ENCODE measurements around the gene MYO5A. TPM values are rescaled to one million over a fixed set of nuclear protein-coding genes. Genes with fewer than 3 reads are reported as not detected.

Gene MYO5A
- total RNA-seq, 1 donor from 2014 or later: 55.0 TPM

GRCh38 chr15:52337198-52337853 is 191.4 kb downstream of the MYO5A start:
- Histone ChIP-seq H3K4me1 (no peaks in the 10 kb centered on the region), H3K36me3 (peaks cover 0 to 16% of the 10 kb centered on the region in 2 donors), H3K9me3 (no peaks in the 10 kb centered on the region), H3K27ac (no peak overlapping the region), H3K27me3 (no peaks in the 10 kb centered on the region), H3K4me3 (no peak overlapping the region)
- intact Hi-C loops (cut with DNase I): loop anchor here (5.0 kb wide), 1 partner anchor 80 kb away; no protein-coding TSS in a partner anchor
- TF ChIP-seq, protein P1, sequence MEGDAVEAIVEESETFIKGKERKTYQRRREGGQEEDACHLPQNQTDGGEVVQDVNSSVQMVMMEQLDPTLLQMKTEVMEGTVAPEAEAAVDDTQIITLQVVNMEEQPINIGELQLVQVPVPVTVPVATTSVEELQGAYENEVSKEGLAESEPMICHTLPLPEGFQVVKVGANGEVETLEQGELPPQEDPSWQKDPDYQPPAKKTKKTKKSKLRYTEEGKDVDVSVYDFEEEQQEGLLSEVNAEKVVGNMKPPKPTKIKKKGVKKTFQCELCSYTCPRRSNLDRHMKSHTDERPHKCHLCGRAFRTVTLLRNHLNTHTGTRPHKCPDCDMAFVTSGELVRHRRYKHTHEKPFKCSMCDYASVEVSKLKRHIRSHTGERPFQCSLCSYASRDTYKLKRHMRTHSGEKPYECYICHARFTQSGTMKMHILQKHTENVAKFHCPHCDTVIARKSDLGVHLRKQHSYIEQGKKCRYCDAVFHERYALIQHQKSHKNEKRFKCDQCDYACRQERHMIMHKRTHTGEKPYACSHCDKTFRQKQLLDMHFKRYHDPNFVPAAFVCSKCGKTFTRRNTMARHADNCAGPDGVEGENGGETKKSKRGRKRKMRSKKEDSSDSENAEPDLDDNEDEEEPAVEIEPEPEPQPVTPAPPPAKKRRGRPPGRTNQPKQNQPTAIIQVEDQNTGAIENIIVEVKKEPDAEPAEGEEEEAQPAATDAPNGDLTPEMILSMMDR (IDR thresholded peaks at IDR 0.05): no peak
- DNase-seq (ENCODE audit: low spot score in 2 of 2): no peak

DNA sequence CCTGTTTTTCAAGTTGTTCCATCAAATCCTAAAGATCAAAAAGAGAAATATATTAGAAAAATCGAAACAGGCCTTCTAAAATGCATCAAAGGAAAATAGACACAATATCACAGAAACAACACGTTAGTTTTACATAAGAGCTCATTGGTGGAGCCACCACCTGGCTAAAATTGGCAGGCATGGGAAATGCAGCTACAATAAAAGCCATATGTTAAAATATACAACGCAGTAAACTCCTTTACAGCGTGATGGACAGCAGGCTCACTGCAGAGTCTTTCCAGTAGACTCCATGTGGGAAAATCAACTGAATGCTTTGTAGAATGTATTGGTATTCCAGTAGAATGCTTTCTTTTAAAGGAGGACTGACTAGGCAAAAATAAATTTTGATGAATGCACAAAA is 192.2 kb downstream of the MYO5A start:
- DNase-seq (ENCODE audit: low spot score in 2 of 2): no peak

GRCh38 chr15:52334491-52335160 is 194.1 kb downstream of the MYO5A start:
- Histone ChIP-seq H3K36me3 (peaks cover 0 to 12% of the 10 kb centered on the region in 2 donors), H3K27me3 (no peaks in the 10 kb centered on the region), H3K4me3 (no peak overlapping the region), H3K27ac (no peak overlapping the region), H3K9me3 (no peaks in the 10 kb centered on the region), H3K4me1 (no peaks in the 10 kb centered on the region)
- TF ChIP-seq, protein P1 (IDR thresholded peaks at IDR 0.05): no peak
- no peak for DNase-seq (ENCODE audit: low spot score in 2 of 2)
- intact Hi-C loops (cut with DNase I): loop anchor here (5.0 kb wide), 1 partner anchor 77 kb away; no protein-coding TSS in a partner anchor

More for the DNA sequence above, 192.2 kb downstream of the MYO5A start:
- intact Hi-C loops (cut with DNase I): loop anchor here (5.0 kb wide), 1 partner anchor 79 kb away; no protein-coding TSS in a partner anchor
- Histone ChIP-seq H3K36me3 (peaks cover 0 to 16% of the 10 kb centered on the region in 2 donors), H3K4me1 (no peaks in the 10 kb centered on the region), H3K9me3 (no peaks in the 10 kb centered on the region), H3K27me3 (no peaks in the 10 kb centered on the region), H3K4me3 (no peak overlapping the region), H3K27ac (no peak overlapping the region)
- TF ChIP-seq, protein P1 (IDR thresholded peaks at IDR 0.05): no peak

DNA sequence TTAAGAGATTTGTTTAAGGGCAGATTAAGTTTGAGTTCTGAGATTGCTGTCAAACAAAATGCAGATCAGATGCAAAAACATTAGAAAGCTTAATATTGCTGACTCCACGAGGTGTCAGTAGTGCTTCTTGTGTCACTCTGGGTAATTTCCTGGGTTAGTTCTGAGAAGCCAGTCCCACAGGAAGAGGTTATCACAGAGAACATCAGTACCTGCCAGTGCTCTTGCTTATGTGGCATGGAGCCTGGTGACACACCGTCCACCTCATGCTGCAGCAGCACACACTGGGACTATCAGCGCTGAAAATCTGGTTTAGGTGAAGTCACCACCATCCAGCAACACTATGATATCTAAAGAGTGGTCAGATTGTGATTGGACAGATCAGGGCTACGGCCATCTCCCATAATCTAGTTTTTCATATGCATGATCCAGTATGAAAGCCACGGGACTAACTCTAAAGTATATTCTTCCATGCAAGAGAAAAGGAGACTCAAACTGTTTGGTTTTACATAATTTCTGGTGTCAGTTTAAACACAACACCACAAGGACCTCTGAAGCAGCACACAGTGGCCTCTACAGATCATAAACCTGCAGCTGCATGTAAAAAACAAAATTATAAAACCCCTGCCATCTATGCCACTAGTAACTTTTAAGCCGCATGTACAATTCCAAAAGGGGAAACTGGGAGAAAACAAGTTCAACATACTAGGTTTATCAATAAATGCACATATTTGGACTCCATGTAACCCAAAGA is 197.0 kb downstream of the MYO5A start:
- TF ChIP-seq, protein P1 (IDR thresholded peaks at IDR 0.05): peak in 2 of 3 experiments; percentile 13 to 17
- Histone ChIP-seq H3K27ac (no peak overlapping the region), H3K36me3 (peaks cover 13 to 31% of the 10 kb centered on the region in 2 donors), H3K27me3 (no peaks in the 10 kb centered on the region), H3K9me3 (no peaks in the 10 kb centered on the region), H3K4me3 (no peak overlapping the region), H3K4me1 (no peaks in the 10 kb centered on the region)
- DNase-seq (ENCODE audit: low spot score in 2 of 2): no peak
- intact Hi-C loops (cut with DNase I): no loop called here

GRCh38 chr15:52329987-52330386 is 198.7 kb downstream of the MYO5A start:
- Histone ChIP-seq H3K9me3 (no peaks in the 10 kb centered on the region), H3K4me3 (no peak overlapping the region), H3K4me1 (no peaks in the 10 kb centered on the region), H3K27me3 (no peaks in the 10 kb centered on the region), H3K36me3 (peaks cover 13 to 34% of the 10 kb centered on the region in 2 donors), H3K27ac (no peak overlapping the region)
- TF ChIP-seq, protein P1 (IDR thresholded peaks at IDR 0.05): no peak
- DNase-seq (ENCODE audit: low spot score in 2 of 2): no peak
- intact Hi-C loops (cut with DNase I): no loop called here

Measured in ascending aorta (tissue), 2 donors.